ENCODE results near the gene OBSCN. TPM values are rescaled to one million over a fixed set of nuclear protein-coding genes. Genes with fewer than 3 reads are reported as not detected.

Gene OBSCN
- total and polyA plus RNA-seq, 5 donors from 2014 or later, result 0.13 to 57.1 (median 1.1) TPM

DNA sequence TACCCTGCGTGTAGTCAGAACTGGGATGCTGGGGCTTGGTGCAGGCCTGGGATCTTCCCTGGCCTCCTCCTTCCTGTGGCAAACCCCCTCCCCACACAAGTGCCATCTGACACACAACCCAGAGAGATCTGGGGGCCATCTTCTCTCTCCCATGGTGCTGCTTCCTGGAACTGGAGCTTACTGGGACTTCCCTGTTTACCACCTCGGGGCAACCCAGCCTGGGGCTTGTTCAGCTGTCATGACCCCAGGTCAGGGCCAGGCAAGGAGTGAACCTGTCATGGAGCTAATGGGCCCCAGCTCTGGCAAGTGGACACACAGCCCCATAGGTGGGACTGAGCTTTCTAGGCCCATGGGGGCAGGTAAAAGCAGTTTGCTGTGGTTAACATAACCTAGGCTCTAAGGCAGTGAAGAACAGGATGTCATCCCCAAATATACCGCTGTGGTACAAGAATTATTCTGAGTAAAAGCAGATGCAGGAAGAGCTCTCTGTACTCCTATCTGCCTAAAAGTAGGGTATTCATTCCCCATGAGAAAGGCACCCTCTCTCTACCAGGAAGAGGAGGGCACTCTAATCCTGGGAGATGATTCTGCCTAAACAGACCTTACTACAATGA, 196.4 kb downstream of the OBSCN start:
- H3K9me3 Mint-ChIP-seq, result peaks cover 0 to 1% (median 0%) of the 10 kb centered on the region in 7 donors
- peaks cover 3% of the 10 kb centered on the region for H3K36me3 Mint-ChIP-seq
- H3K27me3 Mint-ChIP-seq, result no peaks in the 10 kb centered on the region
- DNase-seq (peak in 1 of 3 donors; percentile 61), ATAC-seq (ENCODE audit: low read depth in 2 of 2) (no peak)
- peak overlapping the region; percentile 90 for H3K4me3 ChIP-seq (ENCODE audit: low read depth, low read length)
- peaks cover 4 to 67% (median 44%) of the 10 kb centered on the region in 4 donors for H3K4me1 Mint-ChIP-seq
- H3K27ac ChIP-seq (ENCODE audit: insufficient read depth, low read length, poor library complexity, severe bottlenecking), result peak overlapping the region; percentile 5
- H3K4me3 Mint-ChIP-seq, result peak overlapping the region; percentile 92 to 97 (median 94)
- no peaks in the 10 kb centered on the region for H3K27me3 ChIP-seq (ENCODE audit: control insufficient read depth, insufficient read depth, low read length)
- H3K27ac Mint-ChIP-seq, result peak overlapping the region; percentile 72 to 90 (median 86)
- H3K4me1 ChIP-seq (ENCODE audit: control insufficient read depth, insufficient read depth, low read length, poor library complexity, severe bottlenecking), result peaks cover 53% of the 10 kb centered on the region
- peaks cover 8% of the 10 kb centered on the region for H3K36me3 ChIP-seq (ENCODE audit: control insufficient read depth, insufficient read depth, low read length)
- H3K9me3 ChIP-seq (ENCODE audit: control insufficient read depth in 2 of 2, low read length in 2 of 2), result no peaks in the 10 kb centered on the region

GRCh38 chr1:228405200-228405978, 197.5 kb downstream of the OBSCN start:
- H3K9me3 ChIP-seq (ENCODE audit: control insufficient read depth in 2 of 2, low read length in 2 of 2), result no peaks in the 10 kb centered on the region
- H3K4me1 ChIP-seq (ENCODE audit: control insufficient read depth, insufficient read depth, low read length, poor library complexity, severe bottlenecking), result peaks cover 53% of the 10 kb centered on the region
- no peak for ATAC-seq (ENCODE audit: low read depth in 2 of 2)
- H3K4me1 Mint-ChIP-seq, result peaks cover 4 to 65% (median 43%) of the 10 kb centered on the region in 4 donors
- H3K4me3 Mint-ChIP-seq, result peak overlapping the region; percentile 92 to 97 (median 94)
- no peak for DNase-seq
- no peaks in the 10 kb centered on the region for H3K27me3 ChIP-seq (ENCODE audit: control insufficient read depth, insufficient read depth, low read length)
- no peaks in the 10 kb centered on the region for H3K27me3 Mint-ChIP-seq
- H3K27ac Mint-ChIP-seq, result peak overlapping the region; percentile 90 to 95 (median 91)
- peaks cover 3% of the 10 kb centered on the region for H3K36me3 Mint-ChIP-seq
- peak overlapping the region; percentile 60 for H3K27ac ChIP-seq (ENCODE audit: insufficient read depth, low read length, poor library complexity, severe bottlenecking)
- peaks cover 6% of the 10 kb centered on the region for H3K36me3 ChIP-seq (ENCODE audit: control insufficient read depth, insufficient read depth, low read length)
- peaks cover 0 to 1% (median 0%) of the 10 kb centered on the region in 7 donors for H3K9me3 Mint-ChIP-seq
- peak overlapping the region; percentile 90 for H3K4me3 ChIP-seq (ENCODE audit: low read depth, low read length)

DNA sequence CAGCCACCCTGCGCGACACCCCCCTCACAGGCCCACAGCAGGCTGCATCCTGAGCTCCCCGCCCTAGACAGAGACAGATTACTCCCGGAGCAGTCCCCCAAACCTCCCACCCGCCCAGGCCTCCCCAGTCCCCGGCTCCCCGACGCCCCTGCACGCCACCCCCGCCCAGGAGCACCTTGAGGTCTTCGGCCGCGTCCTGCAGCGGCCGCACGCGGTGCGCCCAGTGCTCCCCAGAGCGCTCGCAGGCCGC, 198.1 kb downstream of the OBSCN start:
- peaks cover 5% of the 10 kb centered on the region for H3K36me3 ChIP-seq (ENCODE audit: control insufficient read depth, insufficient read depth, low read length)
- Mint-ChIP-seq H3K4me1 (peaks cover 4 to 61% (median 41%) of the 10 kb centered on the region in 4 donors), H3K9me3 (peaks cover 0 to 1% (median 0%) of the 10 kb centered on the region in 7 donors)

GRCh38 chr1:228407106-228408040, 199.5 kb downstream of the OBSCN start:
- H3K4me1 Mint-ChIP-seq, result peaks cover 4 to 52% (median 32%) of the 10 kb centered on the region in 4 donors
- peaks cover 5% of the 10 kb centered on the region for H3K36me3 ChIP-seq (ENCODE audit: control insufficient read depth, insufficient read depth, low read length)
- H3K27ac Mint-ChIP-seq, result peak overlapping the region in 2 of 3 donors; percentile 38 to 95
- no peak for ATAC-seq (ENCODE audit: low read depth in 2 of 2)
- H3K4me3 Mint-ChIP-seq, result peak overlapping the region; percentile 88 to 96 (median 92)
- H3K4me3 ChIP-seq (ENCODE audit: low read depth, low read length), result peak overlapping the region; percentile 51
- H3K36me3 Mint-ChIP-seq, result peaks cover 2% of the 10 kb centered on the region
- H3K9me3 Mint-ChIP-seq, result peaks cover 0 to 1% (median 0%) of the 10 kb centered on the region in 7 donors
- peak overlapping the region; percentile 78 for H3K27ac ChIP-seq (ENCODE audit: insufficient read depth, low read length, poor library complexity, severe bottlenecking)
- H3K27me3 Mint-ChIP-seq, result no peaks in the 10 kb centered on the region
- no peak for DNase-seq
- H3K9me3 ChIP-seq (ENCODE audit: control insufficient read depth in 2 of 2, low read length in 2 of 2), result no peaks in the 10 kb centered on the region
- H3K27me3 ChIP-seq (ENCODE audit: control insufficient read depth, insufficient read depth, low read length), result no peaks in the 10 kb centered on the region
- H3K4me1 ChIP-seq (ENCODE audit: control insufficient read depth, insufficient read depth, low read length, poor library complexity, severe bottlenecking), result peaks cover 51% of the 10 kb centered on the region

More for the DNA sequence above, 198.1 kb downstream of the OBSCN start:
- H3K9me3 ChIP-seq (ENCODE audit: control insufficient read depth in 2 of 2, low read length in 2 of 2), result no peaks in the 10 kb centered on the region
- Mint-ChIP-seq H3K27ac (peak overlapping the region in 2 of 3 donors; percentile 90 to 95), H3K36me3 (peaks cover 3% of the 10 kb centered on the region), H3K27me3 (no peaks in the 10 kb centered on the region), H3K4me3 (peak overlapping the region; percentile 92 to 97 (median 94))
- DNase-seq (peak in 1 of 3 donors; percentile 9), ATAC-seq (ENCODE audit: low read depth in 2 of 2) (no peak)
- H3K4me3 ChIP-seq (ENCODE audit: low read depth, low read length), result peak overlapping the region; percentile 90
- H3K4me1 ChIP-seq (ENCODE audit: control insufficient read depth, insufficient read depth, low read length, poor library complexity, severe bottlenecking), result peaks cover 53% of the 10 kb centered on the region
- peak overlapping the region; percentile 78 for H3K27ac ChIP-seq (ENCODE audit: insufficient read depth, low read length, poor library complexity, severe bottlenecking)
- no peaks in the 10 kb centered on the region for H3K27me3 ChIP-seq (ENCODE audit: control insufficient read depth, insufficient read depth, low read length)

DNA sequence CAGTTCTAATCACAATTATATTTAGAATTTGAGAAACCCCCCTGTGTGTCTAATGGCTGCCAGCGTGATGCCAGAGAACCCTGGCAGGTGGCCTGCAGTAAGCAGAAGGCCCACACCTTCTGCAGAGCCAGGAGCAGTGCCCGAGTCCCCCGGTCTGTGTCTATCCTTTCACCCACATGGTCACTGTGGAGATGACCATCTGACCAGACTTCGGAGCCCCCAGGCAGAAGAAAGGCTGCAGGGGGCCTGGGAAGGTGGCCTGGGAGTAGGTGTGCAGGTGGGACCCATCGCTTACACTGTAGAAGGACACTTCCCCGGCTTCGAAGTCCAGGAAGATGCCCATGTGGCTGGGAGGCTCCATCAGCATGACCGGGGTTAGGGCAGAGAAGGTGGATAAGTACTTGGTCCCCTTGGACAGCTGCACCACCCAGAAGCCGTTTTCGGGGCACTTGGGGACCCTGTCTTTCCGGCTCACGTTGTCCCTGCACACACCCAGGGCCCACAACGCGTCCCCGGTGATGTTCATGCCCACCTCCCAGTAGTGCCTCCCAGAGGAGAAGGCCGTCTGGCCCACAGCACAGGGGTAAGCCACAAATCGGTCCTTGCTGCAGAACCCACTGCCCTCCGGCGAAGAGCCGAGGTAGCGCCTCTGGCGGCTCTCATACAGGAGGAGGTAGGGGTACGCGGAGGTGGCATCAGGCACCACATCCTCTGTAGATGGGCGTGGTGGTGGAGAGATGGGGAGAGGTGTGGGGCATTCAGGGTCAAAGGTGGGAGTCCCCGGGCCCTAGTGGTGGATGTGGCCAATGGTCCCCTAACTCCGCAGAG, 200.4 kb downstream of the OBSCN start:
- Mint-ChIP-seq H3K4me3 (peak overlapping the region; percentile 88 to 96 (median 92)), H3K36me3 (no peaks in the 10 kb centered on the region), H3K4me1 (peaks cover 4 to 44% (median 25%) of the 10 kb centered on the region in 4 donors), H3K27me3 (no peaks in the 10 kb centered on the region), H3K27ac (no peak overlapping the region), H3K9me3 (peaks cover 0 to 1% (median 0%) of the 10 kb centered on the region in 7 donors)
- Histone ChIP-seq H3K36me3 (ENCODE audit: control insufficient read depth, insufficient read depth, low read length) (no peaks in the 10 kb centered on the region), H3K27me3 (ENCODE audit: control insufficient read depth, insufficient read depth, low read length) (no peaks in the 10 kb centered on the region), H3K4me3 (ENCODE audit: low read depth, low read length) (peak overlapping the region; percentile 51), H3K27ac (ENCODE audit: insufficient read depth, low read length, poor library complexity, severe bottlenecking) (no peak overlapping the region), H3K9me3 (ENCODE audit: control insufficient read depth in 2 of 2, low read length in 2 of 2) (no peaks in the 10 kb centered on the region), H3K4me1 (ENCODE audit: control insufficient read depth, insufficient read depth, low read length, poor library complexity, severe bottlenecking) (peaks cover 42% of the 10 kb centered on the region)
- DNase-seq (no peak), ATAC-seq (ENCODE audit: low read depth in 2 of 2) (no peak)

DNA sequence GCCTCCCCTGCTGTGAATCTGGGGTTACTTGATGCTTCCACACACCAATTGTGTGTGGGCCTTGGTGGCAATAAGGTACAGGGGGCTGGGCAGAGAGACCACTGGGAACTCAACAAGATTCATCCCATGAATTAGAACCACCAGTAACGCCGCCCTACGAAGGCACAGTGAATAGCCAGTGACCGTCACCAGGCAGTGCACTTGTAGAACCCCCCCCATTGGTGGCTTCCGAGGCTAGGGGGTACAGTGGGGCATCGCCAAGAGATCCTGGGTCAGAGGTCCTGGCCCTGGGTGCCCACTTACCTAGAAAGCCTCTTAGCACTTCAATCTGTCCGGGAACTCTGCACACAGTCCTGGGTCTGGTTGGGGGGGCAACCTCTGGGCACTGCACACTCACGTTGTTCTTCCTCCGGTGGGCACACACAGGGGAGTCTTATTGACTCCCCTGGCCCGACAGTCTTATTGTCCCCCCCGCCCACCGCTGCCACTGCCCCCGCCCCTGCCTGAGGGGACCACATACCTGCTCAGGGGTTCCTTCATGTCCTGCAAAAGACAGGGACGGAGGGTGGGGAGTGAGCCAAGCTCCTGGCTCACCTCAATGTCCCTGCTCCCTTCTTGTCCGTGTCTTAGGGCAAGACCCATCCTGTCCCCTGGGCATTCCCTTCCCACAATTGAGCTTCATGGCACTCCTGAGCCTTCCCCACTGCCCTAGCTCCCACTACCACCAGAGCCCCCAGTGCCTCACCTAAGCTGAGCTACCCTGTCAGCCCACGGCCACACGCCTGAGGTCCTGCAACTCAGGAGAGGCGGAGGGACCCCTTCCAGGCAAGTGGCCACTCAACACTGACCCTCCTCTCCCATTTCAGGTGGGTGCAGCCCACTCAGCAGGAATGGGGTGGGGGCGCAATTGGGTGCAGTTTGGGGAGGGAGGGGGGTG, 201.3 kb downstream of the OBSCN start:
- Histone ChIP-seq H3K27me3 (ENCODE audit: control insufficient read depth, insufficient read depth, low read length) (no peaks in the 10 kb centered on the region), H3K27ac (ENCODE audit: insufficient read depth, low read length, poor library complexity, severe bottlenecking) (no peak overlapping the region), H3K4me1 (ENCODE audit: control insufficient read depth, insufficient read depth, low read length, poor library complexity, severe bottlenecking) (peaks cover 33% of the 10 kb centered on the region), H3K36me3 (ENCODE audit: control insufficient read depth, insufficient read depth, low read length) (no peaks in the 10 kb centered on the region), H3K4me3 (ENCODE audit: low read depth, low read length) (no peak overlapping the region), H3K9me3 (ENCODE audit: control insufficient read depth in 2 of 2, low read length in 2 of 2) (no peaks in the 10 kb centered on the region)
- H3K4me3 Mint-ChIP-seq, result peak overlapping the region; percentile 38 to 89 (median 67)
- H3K36me3 Mint-ChIP-seq, result no peaks in the 10 kb centered on the region
- H3K27me3 Mint-ChIP-seq, result no peaks in the 10 kb centered on the region
- no peak for ATAC-seq (ENCODE audit: low read depth in 2 of 2)
- no peak overlapping the region for H3K27ac Mint-ChIP-seq
- DNase-seq, result no peak
- peaks cover 0 to 1% (median 0%) of the 10 kb centered on the region in 7 donors for H3K9me3 Mint-ChIP-seq
- H3K4me1 Mint-ChIP-seq, result peaks cover 4 to 38% (median 17%) of the 10 kb centered on the region in 4 donors

All from CD4-positive, CD25-positive, alpha-beta regulatory T cell (primary cell).